ENCODE results near the gene IL4R. TPM values are rescaled to one million over a fixed set of nuclear protein-coding genes. Genes with fewer than 3 reads are reported as not detected.
A peak's percentile ranks its signal among the peaks of the same experiment; 100 is the strongest.
"Not testable (repeated sequence)": the region's sequence is repeated elsewhere in the genome, so short reads cannot be mapped to it uniquely, and the experiment has no call there.

IL4R gene
- total RNA-seq, 1 donor from 2014 or later = 64.1 TPM

DNA sequence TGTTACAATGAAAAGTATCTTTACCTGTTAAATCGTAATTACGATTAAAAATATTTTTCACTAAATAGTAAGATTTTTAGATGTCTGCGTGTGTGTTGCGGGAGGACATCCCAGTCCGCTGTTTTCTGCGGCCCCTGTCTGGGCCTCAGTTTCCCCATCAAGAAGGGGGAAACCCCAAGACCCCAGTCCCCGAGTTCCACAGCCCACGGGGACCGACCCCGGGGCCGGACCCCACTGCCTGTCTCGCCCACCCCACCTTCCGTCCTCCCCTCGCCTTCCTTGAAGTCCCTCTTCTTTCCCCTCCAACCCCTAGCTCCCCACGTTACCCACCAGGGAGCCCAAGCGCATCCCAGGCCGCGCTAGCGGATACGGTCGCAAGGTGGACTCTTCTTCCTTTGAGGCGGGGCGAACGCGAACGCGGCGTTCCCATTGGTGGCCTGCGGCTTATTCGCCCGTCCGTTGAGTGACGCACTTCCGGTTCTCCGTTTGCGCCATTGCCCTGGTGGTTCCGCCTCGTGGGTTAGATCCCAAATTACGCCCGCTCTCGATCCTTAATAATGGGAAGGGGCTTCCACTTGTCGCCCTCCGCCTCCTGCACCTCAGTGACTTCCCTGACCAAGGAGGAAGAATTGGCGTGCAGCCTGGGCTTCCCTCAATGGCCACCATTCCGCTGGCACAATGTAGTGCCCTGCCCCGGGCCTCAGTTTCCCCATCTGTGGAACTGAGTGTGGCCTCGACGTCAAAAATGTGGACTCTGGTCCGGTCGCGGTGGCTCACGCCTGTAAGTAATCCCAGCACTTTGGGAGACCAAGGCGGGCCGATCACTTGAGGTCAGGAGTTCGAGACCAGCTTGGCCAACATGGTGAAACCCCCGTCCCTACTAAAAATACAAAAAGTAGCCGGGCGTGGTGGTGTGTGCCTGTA, 45.1 kb upstream of the IL4R start, which contains the start of gene NSMCE1:
TSS of gene NSMCE1 (minus strand) at position 397 of the 924 bp plus-strand sequence. CDS start 11,202 bp downstream, outside the sequence.
- Histone ChIP-seq H3K4me3 (peak within 1 kb of the TSS; percentile 51 to 83), H3K36me3 (no peaks in the 10 kb centered on the region), H3K27ac (peak within 1 kb of the TSS; percentile 88), H3K9me3 (no peaks in the 10 kb centered on the region), H3K27me3 (no peaks in the 10 kb centered on the region), H3K4me1 (peaks cover 22% of the 10 kb centered on the region)
- DNase-seq (ENCODE audit: extremely low spot score in 2 of 2) = peak in 1 of 2 donors; percentile 96
- TF ChIP-seq POLR2A (IDR thresholded peaks at IDR 0.05) (peak; percentile 65 to 70), POLR2AphosphoS5 (IDR thresholded peaks at IDR 0.05; ENCODE audit: insufficient read depth in 1 of 2, low read depth in 1 of 2) (peak; percentile 87 to 96)
- TF ChIP-seq, protein P1, sequence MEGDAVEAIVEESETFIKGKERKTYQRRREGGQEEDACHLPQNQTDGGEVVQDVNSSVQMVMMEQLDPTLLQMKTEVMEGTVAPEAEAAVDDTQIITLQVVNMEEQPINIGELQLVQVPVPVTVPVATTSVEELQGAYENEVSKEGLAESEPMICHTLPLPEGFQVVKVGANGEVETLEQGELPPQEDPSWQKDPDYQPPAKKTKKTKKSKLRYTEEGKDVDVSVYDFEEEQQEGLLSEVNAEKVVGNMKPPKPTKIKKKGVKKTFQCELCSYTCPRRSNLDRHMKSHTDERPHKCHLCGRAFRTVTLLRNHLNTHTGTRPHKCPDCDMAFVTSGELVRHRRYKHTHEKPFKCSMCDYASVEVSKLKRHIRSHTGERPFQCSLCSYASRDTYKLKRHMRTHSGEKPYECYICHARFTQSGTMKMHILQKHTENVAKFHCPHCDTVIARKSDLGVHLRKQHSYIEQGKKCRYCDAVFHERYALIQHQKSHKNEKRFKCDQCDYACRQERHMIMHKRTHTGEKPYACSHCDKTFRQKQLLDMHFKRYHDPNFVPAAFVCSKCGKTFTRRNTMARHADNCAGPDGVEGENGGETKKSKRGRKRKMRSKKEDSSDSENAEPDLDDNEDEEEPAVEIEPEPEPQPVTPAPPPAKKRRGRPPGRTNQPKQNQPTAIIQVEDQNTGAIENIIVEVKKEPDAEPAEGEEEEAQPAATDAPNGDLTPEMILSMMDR (IDR thresholded peaks at IDR 0.05) = peak in 1 of 3 experiments; percentile 12
- intact Hi-C loops (cut with DNase I) = no loop called here

DNA sequence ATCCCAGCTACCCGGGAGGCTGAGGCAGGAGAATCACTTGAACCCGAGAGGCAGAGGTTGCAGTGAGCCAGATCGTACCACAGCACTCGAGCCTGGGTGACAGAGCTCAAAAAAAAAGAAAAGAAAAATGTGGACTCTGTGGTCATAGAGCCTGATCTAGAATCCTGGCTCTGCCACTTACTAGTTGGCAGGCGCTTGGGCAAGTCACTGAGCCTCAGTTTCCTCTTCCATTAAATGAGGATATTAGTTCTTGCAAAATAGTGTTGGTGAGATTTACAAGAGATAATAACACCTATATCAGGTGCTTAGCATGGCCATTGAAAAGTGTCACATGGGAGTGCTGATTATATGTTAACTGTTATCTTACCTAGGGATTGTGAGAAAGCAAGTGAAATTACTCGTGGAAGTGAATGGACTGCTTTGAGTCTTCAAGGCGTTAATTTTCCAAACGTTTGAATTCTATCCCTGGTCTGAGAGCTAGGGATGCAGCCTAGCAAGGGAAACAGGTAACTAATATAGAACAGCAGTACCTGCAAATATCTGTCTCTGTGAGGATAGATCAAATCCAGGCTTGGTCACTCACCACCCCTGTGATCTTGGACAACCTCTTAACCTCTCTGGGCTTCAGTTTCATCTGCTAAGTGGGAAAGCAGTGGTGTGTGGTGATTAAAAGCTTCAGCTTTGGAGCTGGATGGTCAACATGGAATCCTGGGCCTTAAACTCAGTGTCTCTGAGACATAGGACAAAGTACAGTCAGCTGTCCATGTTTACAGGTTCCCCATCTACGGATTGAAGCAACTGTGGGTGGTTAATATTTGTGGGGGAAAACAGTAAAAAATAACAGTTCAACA, 44.2 kb upstream of the IL4R start:
- H3K36me3 ChIP-seq = no peaks in the 10 kb centered on the region
- H3K4me3 ChIP-seq = peak overlapping the region; percentile 51 to 83
- no peaks in the 10 kb centered on the region for H3K27me3 ChIP-seq
- H3K4me1 ChIP-seq = peaks cover 19% of the 10 kb centered on the region
- H3K27ac ChIP-seq = peak overlapping the region; percentile 88
- no peaks in the 10 kb centered on the region for H3K9me3 ChIP-seq
- no peak for TF ChIP-seq POLR2A (IDR thresholded peaks at IDR 0.05)
- TF ChIP-seq, protein P1 (IDR thresholded peaks at IDR 0.05) = no peak
- TF ChIP-seq POLR2AphosphoS5 (IDR thresholded peaks at IDR 0.05; ENCODE audit: insufficient read depth in 1 of 2, low read depth in 1 of 2) = no peak
- DNase-seq (ENCODE audit: extremely low spot score in 2 of 2) = peak in 1 of 2 donors; percentile 75
- intact Hi-C loops (cut with DNase I) = no loop called here

- H3K36me3 ChIP-seq = no peaks in the 10 kb centered on the region
- TF ChIP-seq, protein P1 (IDR thresholded peaks at IDR 0.05) = no peak
- TF ChIP-seq POLR2A (IDR thresholded peaks at IDR 0.05) (no peak), POLR2AphosphoS5 (IDR thresholded peaks at IDR 0.05; ENCODE audit: insufficient read depth in 1 of 2, low read depth in 1 of 2) (no peak)
- H3K4me1 ChIP-seq = peaks cover 17% of the 10 kb centered on the region
- no peak overlapping the region for H3K4me3 ChIP-seq
- H3K9me3 ChIP-seq = no peaks in the 10 kb centered on the region
- DNase-seq (ENCODE audit: extremely low spot score in 2 of 2) = peak in 1 of 2 donors; percentile 77
- intact Hi-C loops (cut with DNase I) = no loop called here
- H3K27me3 ChIP-seq = no peaks in the 10 kb centered on the region
- no peak overlapping the region for H3K27ac ChIP-seq
These were observed 43.4 kb upstream of the IL4R start for GRCh38 chr16:27270349-27270748.

DNA sequence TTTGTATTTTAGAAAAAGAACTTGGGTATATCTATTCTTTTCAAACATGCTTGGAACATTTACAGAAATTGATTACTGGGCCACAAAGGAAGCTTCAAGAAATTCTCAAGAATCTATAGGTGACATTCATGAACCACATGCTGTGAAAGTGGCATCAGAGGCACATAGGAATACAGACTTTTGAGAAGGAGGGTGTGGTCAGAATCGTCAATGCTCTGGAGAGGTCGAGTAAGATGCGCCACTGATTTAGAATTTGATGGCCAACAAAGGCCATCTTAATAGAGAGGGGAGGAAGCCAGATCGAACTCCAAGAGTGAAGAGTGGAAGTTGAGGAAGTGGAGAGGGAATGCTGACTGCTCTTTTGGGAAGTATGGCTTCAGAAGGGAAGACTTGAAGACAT, 41.7 kb upstream of the IL4R start:
- H3K27ac ChIP-seq = no peak overlapping the region
- H3K4me3 ChIP-seq = no peak overlapping the region
- peak in 1 of 2 donors; percentile 56 for DNase-seq (ENCODE audit: extremely low spot score in 2 of 2)
- intact Hi-C loops (cut with DNase I) = no loop called here
- TF ChIP-seq POLR2AphosphoS5 (IDR thresholded peaks at IDR 0.05; ENCODE audit: insufficient read depth in 1 of 2, low read depth in 1 of 2) (no peak), POLR2A (IDR thresholded peaks at IDR 0.05) (no peak)
- TF ChIP-seq, protein P1 (IDR thresholded peaks at IDR 0.05) = no peak
- peaks cover 17% of the 10 kb centered on the region for H3K4me1 ChIP-seq
- no peaks in the 10 kb centered on the region for H3K27me3 ChIP-seq
- H3K9me3 ChIP-seq = no peaks in the 10 kb centered on the region
- no peaks in the 10 kb centered on the region for H3K36me3 ChIP-seq

- DNase-seq (ENCODE audit: extremely low spot score in 2 of 2); H3K36me3 ChIP-seq; H3K27ac ChIP-seq; H3K4me3 ChIP-seq; intact Hi-C loops (cut with DNase I); H3K9me3 ChIP-seq; H3K27me3 ChIP-seq: not testable (repeated sequence)
- peaks cover 12% of the 10 kb centered on the region for H3K4me1 ChIP-seq
These were observed 41.1 kb upstream of the IL4R start for GRCh38 chr16:27272697-27273096.
